WTC11 (cell line): ENCODE results near the gene SPATA18. TPM values are rescaled to one million over a fixed set of nuclear protein-coding genes. Genes with fewer than 3 reads are reported as not detected.

Experiments
- ATAC-seq: fragments of 200-7000 bp; cut with Tn5 transposase; 2 replicates; pipeline ENCODE4 v1.10.0; 2021; ENCODE audit warnings: mild to moderate bottlenecking, moderate library complexity
- CTCF ChIA-PET: fragments of 300-600 bp; sonication (Branson Sonifier 250); formaldehyde crosslinking; loops from one replicate; lab custom pipeline; 2021; ENCODE audit warnings: antibody characterized with exemption; lab: Charles Lee
- POLR2A ChIA-PET: fragments of 350-600 bp; sonication (Branson Sonifier 250); formaldehyde crosslinking; loops from one replicate; lab custom pipeline; 2021; ENCODE audit warnings: antibody characterized with exemption; lab: Charles Lee
- DNase-seq: peaks from one replicate; pipeline ENCODE4 v3.0.0; 2021; ENCODE audit warnings: low spot score
- H3K27ac Mint-ChIP-seq: 2 replicates; pipeline ENCODE4 v1.8.0; 2021; ENCODE audit warnings: mixed read lengths
- H3K27me3 Mint-ChIP-seq: 2 replicates; pipeline ENCODE4 v1.8.0; 2021; ENCODE audit warnings: low read depth, mild to moderate bottlenecking, moderate library complexity, mixed read lengths
- H3K36me3 Mint-ChIP-seq: 2 replicates; pipeline ENCODE4 v1.8.0; 2021; ENCODE audit warnings: mixed read lengths
- H3K4me1 Mint-ChIP-seq: 2 replicates; pipeline ENCODE4 v1.8.0; 2022; ENCODE audit warnings: mixed read lengths
- H3K4me3 Mint-ChIP-seq: 2 replicates; pipeline ENCODE4 v1.8.0; 2021; ENCODE audit warnings: mild to moderate bottlenecking, moderate library complexity, mixed read lengths
- H3K9me3 Mint-ChIP-seq: 2 replicates; pipeline ENCODE4 v1.8.0; 2021; ENCODE audit warnings: mixed read lengths
- ATF1 ChIP-seq: sonication (generic); formaldehyde crosslinking; IDR thresholded peaks from 2 replicates; pipeline ENCODE4 v1.8.1; 2023; ENCODE audit warnings: mild to moderate bottlenecking, moderate library complexity, missing genetic modification reagents
- EMX1 ChIP-seq: fragments of 250-450 bp; sonication (Bioruptor Pico); IDR thresholded peaks from 2 replicates; pipeline ENCODE4 v1.8.0; 2021; ENCODE audit warnings: mild to moderate bottlenecking
- FOXK1 ChIP-seq: sonication (generic); formaldehyde crosslinking; IDR thresholded peaks from 2 replicates; pipeline ENCODE4 v1.8.0; 2022; ENCODE audit warnings: mild to moderate bottlenecking, moderate library complexity, missing genetic modification reagents
- FOXP1 ChIP-seq: sonication (generic); formaldehyde crosslinking; IDR thresholded peaks from 2 replicates; pipeline ENCODE4 v1.8.0; 2022; ENCODE audit warnings: missing genetic modification reagents, mild to moderate bottlenecking, moderate library complexity, borderline replicate concordance
- GRHL2 ChIP-seq: fragments of 250-450 bp; sonication (Bioruptor Pico); IDR thresholded peaks from 2 replicates; pipeline ENCODE4 v1.8.0; 2022; ENCODE audit warnings: mild to moderate bottlenecking, moderate library complexity; ENCODE audit not compliant: insufficient replicate concordance, severe bottlenecking
- IRF2 ChIP-seq: sonication (generic); formaldehyde crosslinking; IDR thresholded peaks from 2 replicates; pipeline ENCODE4 v1.8.0; 2022; ENCODE audit warnings: low read depth, missing genetic modification reagents, borderline replicate concordance
- RELA ChIP-seq: sonication (generic); formaldehyde crosslinking; IDR thresholded peaks from 2 replicates; pipeline ENCODE4 v1.8.1; 2022; ENCODE audit warnings: missing genetic modification reagents, mild to moderate bottlenecking, borderline replicate concordance
- TEAD1 ChIP-seq: sonication (generic); formaldehyde crosslinking; IDR thresholded peaks from 2 replicates; pipeline ENCODE4 v1.8.0; 2022; ENCODE audit warnings: mild to moderate bottlenecking, missing genetic modification reagents
- TEAD4 ChIP-seq: sonication (generic); formaldehyde crosslinking; IDR thresholded peaks from 2 replicates; pipeline ENCODE4 v1.8.0; 2022; ENCODE audit warnings: mild to moderate bottlenecking, missing genetic modification reagents
- ZBTB21 ChIP-seq: sonication (generic); formaldehyde crosslinking; IDR thresholded peaks from 2 replicates; pipeline ENCODE4 v1.8.1; 2023; ENCODE audit warnings: mild to moderate bottlenecking, missing genetic modification reagents, borderline replicate concordance
- ZNF121 ChIP-seq: sonication (generic); formaldehyde crosslinking; IDR thresholded peaks from 2 replicates; pipeline ENCODE4 v1.8.0; 2023; ENCODE audit warnings: missing genetic modification reagents
- ZNF138 ChIP-seq: sonication (generic); formaldehyde crosslinking; conservative IDR thresholded peaks from 2 replicates; pipeline ENCODE4 v1.8.1; 2022; ENCODE audit warnings: mild to moderate bottlenecking, moderate library complexity, missing genetic modification reagents
- ZNF219 ChIP-seq: sonication (generic); formaldehyde crosslinking; IDR thresholded peaks from 2 replicates; pipeline ENCODE4 v1.8.0; 2023; ENCODE audit warnings: missing genetic modification reagents, mild to moderate bottlenecking, borderline replicate concordance
- ZNF232 ChIP-seq: sonication (generic); formaldehyde crosslinking; IDR thresholded peaks from 2 replicates; pipeline ENCODE4 v1.8.0; 2022; ENCODE audit warnings: mild to moderate bottlenecking, missing genetic modification reagents
- total RNA-seq: library from RNA; stranded (reverse); gene quantifications from 3 replicates; pipeline ENCODE4 v1.2.3, GENCODE V29; 2021
- TF ChIP-seq, protein P1 (sequence below): sonication (generic); formaldehyde crosslinking; conservative IDR thresholded peaks from 2 replicates; pipeline ENCODE4 v1.8.1; 2023; ENCODE audit warnings: mild to moderate bottlenecking, low read depth, missing genetic modification reagents, moderate library complexity
- TF ChIP-seq, protein P2 (sequence below): sonication (generic); formaldehyde crosslinking; IDR thresholded peaks from 2 replicates; pipeline ENCODE4 v1.8.1; 2022; ENCODE audit warnings: mild to moderate bottlenecking, missing genetic modification reagents, moderate library complexity, borderline replicate concordance
- TF ChIP-seq, protein P3 (sequence below): sonication (generic); formaldehyde crosslinking; IDR thresholded peaks from 2 replicates; pipeline ENCODE4 v1.8.1; 2023; ENCODE audit warnings: mild to moderate bottlenecking, missing genetic modification reagents, moderate library complexity
- TF ChIP-seq, protein P4 (sequence below): sonication (generic); formaldehyde crosslinking; IDR thresholded peaks from 2 replicates; pipeline ENCODE4 v1.8.1; 2023; ENCODE audit warnings: mild to moderate bottlenecking, missing genetic modification reagents
- TF ChIP-seq, protein P5 (sequence below): sonication (generic); formaldehyde crosslinking; IDR thresholded peaks from 2 replicates; pipeline ENCODE4 v1.8.1; 2022; ENCODE audit warnings: low read depth, missing genetic modification reagents, borderline replicate concordance
- TF ChIP-seq, protein P6 (sequence below): sonication (generic); formaldehyde crosslinking; IDR thresholded peaks from 2 replicates; pipeline ENCODE4 v1.8.0; 2023; ENCODE audit warnings: missing genetic modification reagents, mild to moderate bottlenecking, borderline replicate concordance
- TF ChIP-seq, protein P7 (sequence below): sonication (generic); formaldehyde crosslinking; IDR thresholded peaks from 2 replicates; pipeline ENCODE4 v1.8.1; 2022; ENCODE audit warnings: missing genetic modification reagents, borderline replicate concordance

The SPATA18 gene
- total RNA-seq, 1 experiment from 2014 or later, result 6.6 TPM

DNA sequence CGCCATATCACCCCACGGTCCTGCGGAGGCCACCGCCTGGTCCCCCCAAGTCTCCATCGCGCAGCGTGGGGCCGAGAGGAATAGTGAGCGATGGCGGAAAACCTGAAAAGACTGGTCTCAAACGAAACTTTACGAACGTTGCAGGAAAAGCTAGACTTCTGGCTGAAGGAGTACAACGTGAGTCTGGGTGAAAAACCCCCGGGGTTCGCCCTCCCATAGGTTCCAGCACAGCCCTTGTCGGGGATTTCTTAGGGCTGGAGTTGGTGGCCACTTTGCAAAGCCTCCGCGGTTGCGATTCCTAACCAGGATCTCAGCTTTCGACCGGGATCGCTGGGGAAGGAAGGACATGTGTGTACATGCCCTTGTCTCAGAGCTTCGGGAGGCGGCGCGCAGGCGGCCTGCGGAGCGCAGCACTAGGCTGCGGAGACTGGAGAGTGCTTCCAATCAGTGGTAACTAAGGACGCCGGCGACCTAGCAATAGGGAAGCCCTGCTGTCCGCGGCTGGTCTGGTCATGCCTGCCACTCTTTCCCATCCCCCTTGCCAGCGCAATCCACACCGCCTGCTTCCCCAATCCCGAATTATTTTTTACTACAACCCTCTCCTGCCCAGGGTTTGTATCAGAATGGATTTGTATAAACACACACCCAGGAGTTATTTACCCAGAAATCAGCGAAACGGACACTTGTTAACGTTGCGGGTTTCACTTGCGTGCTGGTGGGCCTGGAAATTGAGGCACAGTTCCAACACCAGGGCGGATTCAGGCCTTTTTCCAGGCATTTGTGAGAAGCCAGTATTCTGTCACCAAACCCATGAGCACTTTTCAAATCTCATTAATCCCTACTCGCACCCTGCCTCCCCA is 741 bp downstream of the SPATA18 start:
- Mint-ChIP-seq H3K4me3 (peak overlapping the region; percentile 87), H3K36me3 (peaks cover 12% of the 10 kb centered on the region), H3K9me3 (peaks cover 12% of the 10 kb centered on the region), H3K27me3 (peaks cover 24% of the 10 kb centered on the region), H3K4me1 (peaks cover 36% of the 10 kb centered on the region), H3K27ac (peak overlapping the region; percentile 80)
- DNase-seq (peak; percentile 91), ATAC-seq (peak; percentile 97)
- POLR2A ChIA-PET, result interaction anchor here (0.8 kb wide), 1 partner anchor 14 kb away, joined by 4 read pairs; the partner anchor contains the start of gene SGCB
- CTCF ChIA-PET, result no interaction called here
- TF ChIP-seq, protein P1, sequence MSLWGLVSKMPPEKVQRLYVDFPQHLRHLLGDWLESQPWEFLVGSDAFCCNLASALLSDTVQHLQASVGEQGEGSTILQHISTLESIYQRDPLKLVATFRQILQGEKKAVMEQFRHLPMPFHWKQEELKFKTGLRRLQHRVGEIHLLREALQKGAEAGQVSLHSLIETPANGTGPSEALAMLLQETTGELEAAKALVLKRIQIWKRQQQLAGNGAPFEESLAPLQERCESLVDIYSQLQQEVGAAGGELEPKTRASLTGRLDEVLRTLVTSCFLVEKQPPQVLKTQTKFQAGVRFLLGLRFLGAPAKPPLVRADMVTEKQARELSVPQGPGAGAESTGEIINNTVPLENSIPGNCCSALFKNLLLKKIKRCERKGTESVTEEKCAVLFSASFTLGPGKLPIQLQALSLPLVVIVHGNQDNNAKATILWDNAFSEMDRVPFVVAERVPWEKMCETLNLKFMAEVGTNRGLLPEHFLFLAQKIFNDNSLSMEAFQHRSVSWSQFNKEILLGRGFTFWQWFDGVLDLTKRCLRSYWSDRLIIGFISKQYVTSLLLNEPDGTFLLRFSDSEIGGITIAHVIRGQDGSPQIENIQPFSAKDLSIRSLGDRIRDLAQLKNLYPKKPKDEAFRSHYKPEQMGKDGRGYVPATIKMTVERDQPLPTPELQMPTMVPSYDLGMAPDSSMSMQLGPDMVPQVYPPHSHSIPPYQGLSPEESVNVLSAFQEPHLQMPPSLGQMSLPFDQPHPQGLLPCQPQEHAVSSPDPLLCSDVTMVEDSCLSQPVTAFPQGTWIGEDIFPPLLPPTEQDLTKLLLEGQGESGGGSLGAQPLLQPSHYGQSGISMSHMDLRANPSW (CRISPR knock-in tag), result 0 out of 2 replicates have a peak, but pooled peaks have one; percentile 66
- TF ChIP-seq, protein P2, sequence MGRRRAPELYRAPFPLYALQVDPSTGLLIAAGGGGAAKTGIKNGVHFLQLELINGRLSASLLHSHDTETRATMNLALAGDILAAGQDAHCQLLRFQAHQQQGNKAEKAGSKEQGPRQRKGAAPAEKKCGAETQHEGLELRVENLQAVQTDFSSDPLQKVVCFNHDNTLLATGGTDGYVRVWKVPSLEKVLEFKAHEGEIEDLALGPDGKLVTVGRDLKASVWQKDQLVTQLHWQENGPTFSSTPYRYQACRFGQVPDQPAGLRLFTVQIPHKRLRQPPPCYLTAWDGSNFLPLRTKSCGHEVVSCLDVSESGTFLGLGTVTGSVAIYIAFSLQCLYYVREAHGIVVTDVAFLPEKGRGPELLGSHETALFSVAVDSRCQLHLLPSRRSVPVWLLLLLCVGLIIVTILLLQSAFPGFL (CRISPR knock-in tag), result no peak
- TF ChIP-seq ATF1 (CRISPR knock-in tag) (no peak), RELA (CRISPR knock-in tag) (no peak), GRHL2 (CRISPR knock-in tag) (no peak), FOXK1 (CRISPR knock-in tag) (peak; percentile 49; the same call in 1 of the 2 replicates), FOXP1 (CRISPR knock-in tag) (no peak), ZBTB21 (CRISPR knock-in tag) (no peak), ZNF138 (CRISPR knock-in tag) (no peak), EMX1 (CRISPR knock-in tag) (no peak), ZNF219 (CRISPR knock-in tag) (no peak), TEAD1 (CRISPR knock-in tag) (peak; percentile 50; the same call in 1 of the 2 replicates), TEAD4 (CRISPR knock-in tag) (no peak), IRF2 (CRISPR knock-in tag) (no peak), ZNF121 (CRISPR knock-in tag) (peak; percentile 65; the same call in 1 of the 2 replicates), ZNF232 (peak; percentile 80; the same call in 1 of the 2 replicates)
- TF ChIP-seq, protein P3, sequence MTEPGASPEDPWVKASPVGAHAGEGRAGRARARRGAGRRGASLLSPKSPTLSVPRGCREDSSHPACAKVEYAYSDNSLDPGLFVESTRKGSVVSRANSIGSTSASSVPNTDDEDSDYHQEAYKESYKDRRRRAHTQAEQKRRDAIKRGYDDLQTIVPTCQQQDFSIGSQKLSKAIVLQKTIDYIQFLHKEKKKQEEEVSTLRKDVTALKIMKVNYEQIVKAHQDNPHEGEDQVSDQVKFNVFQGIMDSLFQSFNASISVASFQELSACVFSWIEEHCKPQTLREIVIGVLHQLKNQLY (CRISPR knock-in tag), result no peak
- TF ChIP-seq, protein P4, sequence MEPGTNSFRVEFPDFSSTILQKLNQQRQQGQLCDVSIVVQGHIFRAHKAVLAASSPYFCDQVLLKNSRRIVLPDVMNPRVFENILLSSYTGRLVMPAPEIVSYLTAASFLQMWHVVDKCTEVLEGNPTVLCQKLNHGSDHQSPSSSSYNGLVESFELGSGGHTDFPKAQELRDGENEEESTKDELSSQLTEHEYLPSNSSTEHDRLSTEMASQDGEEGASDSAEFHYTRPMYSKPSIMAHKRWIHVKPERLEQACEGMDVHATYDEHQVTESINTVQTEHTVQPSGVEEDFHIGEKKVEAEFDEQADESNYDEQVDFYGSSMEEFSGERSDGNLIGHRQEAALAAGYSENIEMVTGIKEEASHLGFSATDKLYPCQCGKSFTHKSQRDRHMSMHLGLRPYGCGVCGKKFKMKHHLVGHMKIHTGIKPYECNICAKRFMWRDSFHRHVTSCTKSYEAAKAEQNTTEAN (CRISPR knock-in tag), result no peak
- TF ChIP-seq, protein P5, sequence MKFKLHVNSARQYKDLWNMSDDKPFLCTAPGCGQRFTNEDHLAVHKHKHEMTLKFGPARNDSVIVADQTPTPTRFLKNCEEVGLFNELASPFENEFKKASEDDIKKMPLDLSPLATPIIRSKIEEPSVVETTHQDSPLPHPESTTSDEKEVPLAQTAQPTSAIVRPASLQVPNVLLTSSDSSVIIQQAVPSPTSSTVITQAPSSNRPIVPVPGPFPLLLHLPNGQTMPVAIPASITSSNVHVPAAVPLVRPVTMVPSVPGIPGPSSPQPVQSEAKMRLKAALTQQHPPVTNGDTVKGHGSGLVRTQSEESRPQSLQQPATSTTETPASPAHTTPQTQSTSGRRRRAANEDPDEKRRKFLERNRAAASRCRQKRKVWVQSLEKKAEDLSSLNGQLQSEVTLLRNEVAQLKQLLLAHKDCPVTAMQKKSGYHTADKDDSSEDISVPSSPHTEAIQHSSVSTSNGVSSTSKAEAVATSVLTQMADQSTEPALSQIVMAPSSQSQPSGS (CRISPR knock-in tag), result no peak
- TF ChIP-seq, protein P6, sequence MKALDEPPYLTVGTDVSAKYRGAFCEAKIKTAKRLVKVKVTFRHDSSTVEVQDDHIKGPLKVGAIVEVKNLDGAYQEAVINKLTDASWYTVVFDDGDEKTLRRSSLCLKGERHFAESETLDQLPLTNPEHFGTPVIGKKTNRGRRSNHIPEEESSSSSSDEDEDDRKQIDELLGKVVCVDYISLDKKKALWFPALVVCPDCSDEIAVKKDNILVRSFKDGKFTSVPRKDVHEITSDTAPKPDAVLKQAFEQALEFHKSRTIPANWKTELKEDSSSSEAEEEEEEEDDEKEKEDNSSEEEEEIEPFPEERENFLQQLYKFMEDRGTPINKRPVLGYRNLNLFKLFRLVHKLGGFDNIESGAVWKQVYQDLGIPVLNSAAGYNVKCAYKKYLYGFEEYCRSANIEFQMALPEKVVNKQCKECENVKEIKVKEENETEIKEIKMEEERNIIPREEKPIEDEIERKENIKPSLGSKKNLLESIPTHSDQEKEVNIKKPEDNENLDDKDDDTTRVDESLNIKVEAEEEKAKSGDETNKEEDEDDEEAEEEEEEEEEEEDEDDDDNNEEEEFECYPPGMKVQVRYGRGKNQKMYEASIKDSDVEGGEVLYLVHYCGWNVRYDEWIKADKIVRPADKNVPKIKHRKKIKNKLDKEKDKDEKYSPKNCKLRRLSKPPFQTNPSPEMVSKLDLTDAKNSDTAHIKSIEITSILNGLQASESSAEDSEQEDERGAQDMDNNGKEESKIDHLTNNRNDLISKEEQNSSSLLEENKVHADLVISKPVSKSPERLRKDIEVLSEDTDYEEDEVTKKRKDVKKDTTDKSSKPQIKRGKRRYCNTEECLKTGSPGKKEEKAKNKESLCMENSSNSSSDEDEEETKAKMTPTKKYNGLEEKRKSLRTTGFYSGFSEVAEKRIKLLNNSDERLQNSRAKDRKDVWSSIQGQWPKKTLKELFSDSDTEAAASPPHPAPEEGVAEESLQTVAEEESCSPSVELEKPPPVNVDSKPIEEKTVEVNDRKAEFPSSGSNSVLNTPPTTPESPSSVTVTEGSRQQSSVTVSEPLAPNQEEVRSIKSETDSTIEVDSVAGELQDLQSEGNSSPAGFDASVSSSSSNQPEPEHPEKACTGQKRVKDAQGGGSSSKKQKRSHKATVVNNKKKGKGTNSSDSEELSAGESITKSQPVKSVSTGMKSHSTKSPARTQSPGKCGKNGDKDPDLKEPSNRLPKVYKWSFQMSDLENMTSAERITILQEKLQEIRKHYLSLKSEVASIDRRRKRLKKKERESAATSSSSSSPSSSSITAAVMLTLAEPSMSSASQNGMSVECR (CRISPR knock-in tag), result peak; percentile 57; the same call in 1 of the 2 replicates
- TF ChIP-seq, protein P7, sequence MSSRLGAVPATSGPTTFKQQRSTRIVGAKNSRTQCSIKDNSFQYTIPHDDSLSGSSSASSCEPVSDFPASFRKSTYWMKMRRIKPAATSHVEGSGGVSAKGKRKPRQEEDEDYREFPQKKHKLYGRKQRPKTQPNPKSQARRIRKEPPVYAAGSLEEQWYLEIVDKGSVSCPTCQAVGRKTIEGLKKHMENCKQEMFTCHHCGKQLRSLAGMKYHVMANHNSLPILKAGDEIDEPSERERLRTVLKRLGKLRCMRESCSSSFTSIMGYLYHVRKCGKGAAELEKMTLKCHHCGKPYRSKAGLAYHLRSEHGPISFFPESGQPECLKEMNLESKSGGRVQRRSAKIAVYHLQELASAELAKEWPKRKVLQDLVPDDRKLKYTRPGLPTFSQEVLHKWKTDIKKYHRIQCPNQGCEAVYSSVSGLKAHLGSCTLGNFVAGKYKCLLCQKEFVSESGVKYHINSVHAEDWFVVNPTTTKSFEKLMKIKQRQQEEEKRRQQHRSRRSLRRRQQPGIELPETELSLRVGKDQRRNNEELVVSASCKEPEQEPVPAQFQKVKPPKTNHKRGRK (CRISPR knock-in tag), result no peak
